ENCODE data around the gene SMIM41. TPM values are rescaled to one million over a fixed set of nuclear protein-coding genes. Genes with fewer than 3 reads are reported as not detected.

SMIM41 gene
- total RNA-seq, 6 donors from 2014 or later: 4.7 to 25.1 (median 15.4) TPM

GRCh38 chr12:52139147-52139546 lies 59.6 kb downstream of the SMIM41 start:
- ATAC-seq (ENCODE audit: low FRiP score in 2 of 2) (no peak), DNase-seq (no peak)
- Histone ChIP-seq H3K9me3 (no peaks in the 10 kb centered on the region), H3K27me3 (no peaks in the 10 kb centered on the region), H3K27ac (no peak overlapping the region), H3K36me3 (no peaks in the 10 kb centered on the region), H3K4me1 (peaks cover 0 to 7% (median 2%) of the 10 kb centered on the region in 4 donors), H3K4me3 (no peak overlapping the region)
- WGBS, 2 donors: 83 to 86% methylated on average over 6 to 13 of the region's 13 CpGs
- TF ChIP-seq CTCF (IDR thresholded peaks at IDR 0.05): no peak
- TF ChIP-seq POLR2AphosphoS5 (IDR thresholded peaks at IDR 0.05): no peak
- TF ChIP-seq EP300 (IDR thresholded peaks at IDR 0.05): no peak
- TF ChIP-seq POLR2A (IDR thresholded peaks at IDR 0.05): no peak

GRCh38 chr12:52139579-52140062 lies 60.1 kb downstream of the SMIM41 start:
- peaks cover 0 to 8% (median 5%) of the 10 kb centered on the region in 4 donors for H3K4me1 ChIP-seq
- no peaks in the 10 kb centered on the region for H3K27me3 ChIP-seq
- no peaks in the 10 kb centered on the region for H3K9me3 ChIP-seq
- no peak overlapping the region for H3K4me3 ChIP-seq
- DNase-seq: peak in 1 of 2 donors; percentile 63
- WGBS, 2 donors: 32 to 33% methylated on average over 3 to 5 of the region's 5 CpGs
- H3K36me3 ChIP-seq: no peaks in the 10 kb centered on the region
- H3K27ac ChIP-seq: no peak overlapping the region
- ATAC-seq (ENCODE audit: low FRiP score in 2 of 2): peak in 1 of 2 donors; percentile 62
- TF ChIP-seq EP300 (IDR thresholded peaks at IDR 0.05) (no peak), CTCF (IDR thresholded peaks at IDR 0.05) (peak; percentile 37 to 67 (median 58)), POLR2AphosphoS5 (IDR thresholded peaks at IDR 0.05) (no peak), POLR2A (IDR thresholded peaks at IDR 0.05) (no peak)

- Histone ChIP-seq H3K9me3 (no peaks in the 10 kb centered on the region), H3K4me1 (peaks cover 7 to 22% (median 16%) of the 10 kb centered on the region in 4 donors), H3K4me3 (no peak overlapping the region), H3K36me3 (no peaks in the 10 kb centered on the region), H3K27me3 (no peaks in the 10 kb centered on the region), H3K27ac (no peak overlapping the region)
- no peak for DNase-seq
- TF ChIP-seq EP300 (IDR thresholded peaks at IDR 0.05): no peak
- TF ChIP-seq POLR2A (IDR thresholded peaks at IDR 0.05): no peak
- TF ChIP-seq POLR2AphosphoS5 (IDR thresholded peaks at IDR 0.05): no peak
- no peak for TF ChIP-seq CTCF (IDR thresholded peaks at IDR 0.05)
- no peak for ATAC-seq (ENCODE audit: low FRiP score in 2 of 2)
- 94 to 96% methylated on average over 4 of the region's 4 CpGs for WGBS, 2 donors
Observed at GRCh38 chr12:52141306-52141705, 61.8 kb downstream of the SMIM41 start.

GRCh38 chr12:52141875-52142274 lies 62.4 kb downstream of the SMIM41 start:
- TF ChIP-seq EP300 (IDR thresholded peaks at IDR 0.05): no peak
- no peak for TF ChIP-seq POLR2A (IDR thresholded peaks at IDR 0.05)
- TF ChIP-seq POLR2AphosphoS5 (IDR thresholded peaks at IDR 0.05): no peak
- no peak for TF ChIP-seq CTCF (IDR thresholded peaks at IDR 0.05)
- ATAC-seq (ENCODE audit: low FRiP score in 2 of 2) (no peak), DNase-seq (peak in 1 of 2 donors; percentile 47)
- no peak overlapping the region for H3K4me3 ChIP-seq
- WGBS, 2 donors: 90 to 98% methylated on average over 8 of the region's 8 CpGs
- no peaks in the 10 kb centered on the region for H3K9me3 ChIP-seq
- peaks cover 13 to 28% (median 21%) of the 10 kb centered on the region in 4 donors for H3K4me1 ChIP-seq
- H3K27ac ChIP-seq: no peak overlapping the region
- H3K27me3 ChIP-seq: no peaks in the 10 kb centered on the region
- no peaks in the 10 kb centered on the region for H3K36me3 ChIP-seq

- Histone ChIP-seq H3K36me3 (no peaks in the 10 kb centered on the region), H3K27me3 (no peaks in the 10 kb centered on the region), H3K4me3 (no peak overlapping the region), H3K27ac (no peak overlapping the region), H3K4me1 (peaks cover 15 to 33% (median 26%) of the 10 kb centered on the region in 4 donors), H3K9me3 (no peaks in the 10 kb centered on the region)
- 96 to 100% methylated on average over 1 to 5 of the region's 5 CpGs for WGBS, 2 donors
- TF ChIP-seq CTCF (IDR thresholded peaks at IDR 0.05): no peak
- no peak for ATAC-seq (ENCODE audit: low FRiP score in 2 of 2)
- no peak for DNase-seq
Observed at GRCh38 chr12:52142431-52142830, 62.9 kb downstream of the SMIM41 start.
